ENCODE measurements around the gene FGFR2. TPM values are rescaled to one million over a fixed set of nuclear protein-coding genes. Genes with fewer than 3 reads are reported as not detected.

FGFR2 gene
- total and polyA plus RNA-seq, 12 donors, result 19.5 to 79.2 (median 39.3) TPM

DNA sequence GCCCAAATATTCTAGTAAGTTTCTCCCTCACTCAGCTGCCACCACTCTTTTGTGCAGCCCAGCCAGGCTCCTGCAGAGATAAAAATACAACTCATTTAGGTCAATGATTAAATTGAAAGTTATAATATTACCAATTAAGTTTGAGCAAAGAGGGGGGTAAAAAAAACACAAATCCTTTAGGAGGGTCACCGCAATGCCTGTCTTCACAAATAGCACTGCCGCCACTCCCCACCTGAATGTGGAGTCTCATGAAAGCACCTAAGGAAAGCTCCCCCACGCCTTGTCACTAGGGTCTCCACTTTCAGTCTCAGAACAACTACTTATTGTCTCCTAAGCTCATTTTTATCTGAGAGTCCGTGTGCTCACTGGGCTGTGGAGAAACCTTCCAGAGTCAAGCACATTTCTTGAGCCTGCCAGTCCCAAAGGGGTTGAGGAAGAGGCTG is 148.7 kb downstream of the FGFR2 start:
- H3K4me3 ChIP-seq, result no peak overlapping the region
- H3K27me3 ChIP-seq, result no peaks in the 10 kb centered on the region
- H3K9me3 ChIP-seq (replicated peaks in 1 of 3), result no peaks in the 10 kb centered on the region
- no peaks in the 10 kb centered on the region for H3K36me3 ChIP-seq (replicated peaks in 1 of 2)
- 85 to 93% (median 89%) methylated on average over 4 of the region's 4 CpGs for WGBS, 4 donors
- TF ChIP-seq CTCF (IDR thresholded peaks at IDR 0.05) (no peak), POLR2A (IDR thresholded peaks at IDR 0.05) (no peak)
- intact Hi-C loops (cut with DNase I), result no loop called here
- no peak for DNase-seq
- H3K27ac ChIP-seq, result no peak overlapping the region
- H3K4me1 ChIP-seq (replicated peaks in 1 of 2), result no peaks in the 10 kb centered on the region

GRCh38 chr10:121448766-121449421 is 149.3 kb downstream of the FGFR2 start:
- Histone ChIP-seq H3K27ac (no peak overlapping the region), H3K9me3 (replicated peaks in 1 of 3) (no peaks in the 10 kb centered on the region), H3K36me3 (replicated peaks in 1 of 2) (no peaks in the 10 kb centered on the region), H3K4me1 (replicated peaks in 1 of 2) (no peaks in the 10 kb centered on the region), H3K27me3 (no peaks in the 10 kb centered on the region), H3K4me3 (no peak overlapping the region)
- intact Hi-C loops (cut with DNase I), result no loop called here
- no peak for TF ChIP-seq POLR2A (IDR thresholded peaks at IDR 0.05)
- TF ChIP-seq CTCF (IDR thresholded peaks at IDR 0.05), result no peak
- 71 to 80% (median 73%) methylated on average over 5 of the region's 5 CpGs for WGBS, 4 donors
- no peak for DNase-seq

GRCh38 chr10:121444520-121445165 is 153.6 kb downstream of the FGFR2 start:
- 85 to 90% (median 88%) methylated on average over 8 of the region's 8 CpGs for WGBS, 4 donors
- Histone ChIP-seq H3K27ac (no peak overlapping the region), H3K9me3 (replicated peaks in 1 of 3) (no peaks in the 10 kb centered on the region), H3K4me3 (no peak overlapping the region), H3K4me1 (replicated peaks in 1 of 2) (no peaks in the 10 kb centered on the region), H3K36me3 (replicated peaks in 1 of 2) (no peaks in the 10 kb centered on the region), H3K27me3 (no peaks in the 10 kb centered on the region)
- intact Hi-C loops (cut with DNase I), result no loop called here
- no peak for TF ChIP-seq CTCF (IDR thresholded peaks at IDR 0.05)
- no peak for TF ChIP-seq POLR2A (IDR thresholded peaks at IDR 0.05)
- DNase-seq, result no peak

GRCh38 chr10:121442086-121442935 is 155.9 kb downstream of the FGFR2 start:
- intact Hi-C loops (cut with DNase I), result no loop called here
- 73 to 87% (median 78%) methylated on average over 4 to 5 of the region's 5 CpGs for WGBS, 4 donors

More at GRCh38 chr10:121442086-121442935, 155.9 kb downstream of the FGFR2 start:
- no peaks in the 10 kb centered on the region for H3K9me3 ChIP-seq (replicated peaks in 1 of 3)
- H3K4me1 ChIP-seq (replicated peaks in 1 of 2), result peaks cover 0 to 3% of the 10 kb centered on the region in 2 donors
- no peaks in the 10 kb centered on the region for H3K36me3 ChIP-seq (replicated peaks in 1 of 2)
- no peaks in the 10 kb centered on the region for H3K27me3 ChIP-seq
- H3K27ac ChIP-seq, result no peak overlapping the region
- no peak for DNase-seq
- no peak overlapping the region for H3K4me3 ChIP-seq
- no peak for TF ChIP-seq CTCF (IDR thresholded peaks at IDR 0.05)
- TF ChIP-seq POLR2A (IDR thresholded peaks at IDR 0.05), result no peak
